Transverse colon (tissue), 4 donors: ENCODE results near the gene ARHGEF10L. TPM values are rescaled to one million over a fixed set of nuclear protein-coding genes. Genes with fewer than 3 reads are reported as not detected.
"Not testable (repeated sequence)": the region's sequence is repeated elsewhere in the genome, so short reads cannot be mapped to it uniquely, and the experiment has no call there.

Source experiments
- DNase-seq: peaks from one replicate; pipeline ENCODE4 v3.0.0-alpha.2; 2019
- H3K27ac ChIP-seq, 4 donors: fragments of 200-600 bp; sonication (generic); 2 replicates each; pipeline ENCODE4 v1.5.1; 2016 to 2018; ENCODE audit warnings: inconsistent platforms in 4 of 4
- H3K27me3 ChIP-seq: fragments of 200-600 bp; sonication (generic); 2 replicates; pipeline ENCODE4 v1.5.1; 2017; ENCODE audit warnings: inconsistent platforms
- H3K36me3 ChIP-seq, 4 donors: fragments of 200-600 bp; sonication (generic); 2 replicates each; pipeline ENCODE4 v1.5.1; 2017 to 2019; ENCODE audit warnings: inconsistent platforms in 4 of 4
- H3K4me1 ChIP-seq, 4 donors: fragments of 200-600 bp; sonication (generic); 2 replicates each; pipeline ENCODE4 v1.5.1; 2017 to 2020; ENCODE audit warnings: inconsistent platforms in 4 of 4
- H3K4me3 ChIP-seq, 4 donors: fragments of 200-600 bp; sonication (generic); 1 replicate in 1 of 4; 2 replicates in 3 of 4; pipeline versions ENCODE4 v1.5.1 to v1.6.1; 2017 to 2019; ENCODE audit warnings: inconsistent platforms in 4 of 4
- H3K9me3 ChIP-seq, 2 donors: fragments of 200-600 bp; sonication (generic); 2 replicates each; pipeline ENCODE4 v1.5.1; 2017 to 2019; ENCODE audit warnings: inconsistent platforms in 2 of 2
- EP300 ChIP-seq: sonication (generic); formaldehyde crosslinking; IDR thresholded peaks from one replicate; pipeline ENCODE4 v1.6.1; 2017; ENCODE audit warnings: antibody characterized with exemption, low read depth
- POLR2A ChIP-seq: fragments of 450-650 bp; IDR thresholded peaks from one replicate; pipeline ENCODE4 v1.6.1; 2016; ENCODE audit warnings: antibody characterized with exemption, mild to moderate bottlenecking, moderate library complexity
- POLR2AphosphoS5 ChIP-seq, 3 donors: sonication (generic); formaldehyde crosslinking; IDR thresholded peaks; one replicate each; pipeline ENCODE4 v1.6.1; 2016; ENCODE audit warnings: antibody characterized with exemption in 3 of 3
- WGBS, 2 donors: methylation state at CpG; one replicate each; pipeline ENCODE4 v1.1.5; 2018; ENCODE audit warnings: low coverage in 1 of 2; 5-methylcytosine and 5-hydroxymethylcytosine counted together
- in situ Hi-C, 4 donors: fragments of 200-750 bp; cut with MboI; loops; one replicate each; pipeline versions ENCODE4 v1.15.0 to v1.15.1; 2017; ENCODE audit warnings: low sequenced_read_pairs in 3 of 4, low pct_ligation_motif_present in 1 of 4, low pct_unique_long_range_greater_than_20kb in 1 of 4
- intact Hi-C: fragments of 100-400 bp; cut with DNase I; formaldehyde crosslinking; loops from one replicate; pipeline ENCODE4 v1.15.1; 2023; ENCODE audit warnings: low total_unique reads
- total RNA-seq, 4 donors: library from RNA; depleted of rRNA; stranded (reverse); fragments of >200 nt; gene quantifications; one replicate each; pipeline ENCODE4 v1.1.0, GENCODE V29; 2016
- TF ChIP-seq, protein P1 (sequence below), 5 experiments: fragments of 200-600 bp in 3 of 5; fragments of 450-650 bp in 2 of 5; sonication (generic) in 3 of 5; IDR thresholded peaks; 1 replicate in 2 of 5; 2 replicates in 3 of 5; pipeline ENCODE4 v1.5.1; 2016 to 2017; ENCODE audit warnings: antibody characterized with exemption in 5 of 5, inconsistent platforms in 3 of 5, mild to moderate bottlenecking in 2 of 5, moderate library complexity in 1 of 5

The ARHGEF10L gene
- total RNA-seq, 4 donors from 2014 or later, result 115 to 326 (median 199) TPM

DNA sequence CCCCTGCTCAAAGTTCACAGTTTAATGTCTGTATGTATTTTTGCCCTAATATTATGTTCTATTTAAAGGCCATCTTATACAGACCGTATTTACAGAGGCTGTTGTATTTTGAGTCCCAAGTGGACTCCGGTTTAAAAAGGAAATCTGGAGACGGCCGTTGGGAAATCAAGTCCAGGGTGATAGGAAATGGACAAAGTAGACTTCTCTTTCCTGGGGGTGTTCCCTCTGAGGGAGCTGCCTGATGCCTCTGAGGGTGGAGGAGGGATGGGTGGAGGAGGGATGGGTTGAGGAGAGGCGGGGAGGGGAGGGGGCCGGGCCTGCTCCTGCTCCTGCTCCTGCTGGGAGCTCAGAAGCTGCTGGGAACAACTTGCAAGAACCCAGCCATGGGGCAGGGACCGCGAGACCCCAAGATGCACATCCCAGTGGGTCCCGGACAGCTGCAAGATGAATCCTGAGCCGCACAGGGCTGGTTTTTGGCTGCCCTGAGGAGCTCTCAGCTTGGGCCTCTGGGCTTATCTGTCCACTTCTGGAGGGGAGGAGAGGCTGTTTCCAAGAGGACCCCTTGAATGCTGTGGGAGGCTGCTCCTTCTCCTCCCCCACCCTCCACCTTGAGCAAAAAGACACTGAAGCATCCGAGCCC lies 203.6 kb downstream of the ARHGEF10L start:
- TF ChIP-seq POLR2A (no peak), POLR2AphosphoS5 (IDR thresholded peaks at IDR 0.05) (no peak), EP300 (no peak)
- TF ChIP-seq, protein P1, sequence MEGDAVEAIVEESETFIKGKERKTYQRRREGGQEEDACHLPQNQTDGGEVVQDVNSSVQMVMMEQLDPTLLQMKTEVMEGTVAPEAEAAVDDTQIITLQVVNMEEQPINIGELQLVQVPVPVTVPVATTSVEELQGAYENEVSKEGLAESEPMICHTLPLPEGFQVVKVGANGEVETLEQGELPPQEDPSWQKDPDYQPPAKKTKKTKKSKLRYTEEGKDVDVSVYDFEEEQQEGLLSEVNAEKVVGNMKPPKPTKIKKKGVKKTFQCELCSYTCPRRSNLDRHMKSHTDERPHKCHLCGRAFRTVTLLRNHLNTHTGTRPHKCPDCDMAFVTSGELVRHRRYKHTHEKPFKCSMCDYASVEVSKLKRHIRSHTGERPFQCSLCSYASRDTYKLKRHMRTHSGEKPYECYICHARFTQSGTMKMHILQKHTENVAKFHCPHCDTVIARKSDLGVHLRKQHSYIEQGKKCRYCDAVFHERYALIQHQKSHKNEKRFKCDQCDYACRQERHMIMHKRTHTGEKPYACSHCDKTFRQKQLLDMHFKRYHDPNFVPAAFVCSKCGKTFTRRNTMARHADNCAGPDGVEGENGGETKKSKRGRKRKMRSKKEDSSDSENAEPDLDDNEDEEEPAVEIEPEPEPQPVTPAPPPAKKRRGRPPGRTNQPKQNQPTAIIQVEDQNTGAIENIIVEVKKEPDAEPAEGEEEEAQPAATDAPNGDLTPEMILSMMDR (IDR thresholded peaks at IDR 0.05), result no peak
- DNase-seq, result no peak
- in situ Hi-C loops (no loop called here), intact Hi-C loops (no loop called here)
- Histone ChIP-seq H3K27me3 (peaks cover 24% of the 10 kb centered on the region), H3K36me3 (no peaks in the 10 kb centered on the region), H3K9me3 (no peaks in the 10 kb centered on the region), H3K4me1 (no peaks in the 10 kb centered on the region), H3K4me3 (no peak overlapping the region), H3K27ac (no peak overlapping the region)
- 12 to 52% methylated on average over 4 to 11 of the region's 11 CpGs for WGBS, 2 donors

DNA sequence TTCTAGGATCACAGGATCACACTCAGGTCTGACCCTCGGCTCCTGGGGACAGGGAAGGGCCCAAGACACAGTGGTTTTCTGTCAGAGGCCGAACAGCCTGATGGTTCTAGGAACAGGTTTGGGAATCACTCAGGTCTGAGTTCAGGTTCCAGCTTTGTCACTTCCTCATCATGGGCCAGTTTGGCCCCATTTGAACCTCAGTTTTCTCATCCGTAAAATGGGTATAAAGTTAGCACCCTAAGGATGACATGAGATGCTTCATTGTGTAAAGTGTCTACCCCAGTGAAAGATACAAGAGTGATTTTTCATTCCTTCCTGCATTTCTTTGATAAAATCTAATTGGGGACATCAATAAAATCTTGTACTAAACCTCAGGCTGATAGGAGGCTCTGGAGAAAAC lies 204.4 kb downstream of the ARHGEF10L start:
- Histone ChIP-seq H3K9me3 (no peaks in the 10 kb centered on the region), H3K4me1 (no peaks in the 10 kb centered on the region), H3K27me3 (peaks cover 24% of the 10 kb centered on the region), H3K36me3 (no peaks in the 10 kb centered on the region), H3K4me3 (no peak overlapping the region), H3K27ac (no peak overlapping the region)
- TF ChIP-seq, protein P1 (IDR thresholded peaks at IDR 0.05), result no peak
- no peak for TF ChIP-seq POLR2AphosphoS5 (IDR thresholded peaks at IDR 0.05)
- TF ChIP-seq EP300, result no peak
- no peak for TF ChIP-seq POLR2A
- intact Hi-C loops, result no loop called here
- 85 to 100% methylated on average over 2 to 3 of the region's 3 CpGs for WGBS, 2 donors
- in situ Hi-C loops, result no loop called here
- no peak for DNase-seq

DNA sequence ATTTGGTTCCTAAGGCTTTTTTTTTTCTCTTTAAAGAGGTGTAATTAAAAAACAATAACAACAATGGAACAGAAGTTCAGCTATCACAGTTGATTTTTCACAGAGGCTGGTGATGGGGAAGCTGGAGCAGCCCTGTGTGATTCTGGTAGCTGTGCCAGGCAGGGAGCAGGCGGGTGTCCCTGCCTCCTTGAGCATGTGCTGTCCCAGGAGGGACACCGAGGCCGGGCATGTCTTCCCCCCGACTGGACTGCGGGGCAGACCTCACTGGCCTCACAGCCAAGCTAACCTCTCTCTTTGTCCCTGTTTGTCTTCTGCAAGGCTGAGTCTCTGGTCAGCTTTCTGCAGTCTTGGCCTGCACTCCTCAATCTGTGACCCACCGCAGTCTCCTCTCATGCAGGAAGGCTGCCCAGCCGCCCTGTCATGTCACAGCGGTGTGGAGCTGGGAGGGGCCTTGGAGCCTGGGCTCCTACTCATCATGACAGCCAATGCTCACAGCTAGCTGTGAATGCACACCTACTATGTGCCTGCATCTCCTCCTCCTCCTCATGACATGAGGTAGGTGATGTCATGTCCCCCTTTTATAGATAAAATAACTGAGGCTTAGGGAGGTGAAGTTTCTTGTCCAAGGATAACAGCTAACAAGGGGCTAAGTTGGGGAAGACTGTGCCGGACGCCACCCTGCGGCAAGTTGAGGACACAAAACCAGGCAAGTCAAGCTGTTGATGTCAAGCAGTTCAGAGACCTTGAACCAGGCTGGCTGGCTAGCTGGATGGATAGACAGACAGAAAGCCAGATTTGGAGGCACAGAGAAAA lies 205.4 kb downstream of the ARHGEF10L start:
- TF ChIP-seq POLR2AphosphoS5 (IDR thresholded peaks at IDR 0.05), result no peak
- no peak for TF ChIP-seq EP300
- TF ChIP-seq POLR2A, result no peak
- TF ChIP-seq, protein P1 (IDR thresholded peaks at IDR 0.05), result no peak
- in situ Hi-C loops, result no loop called here
- DNase-seq, result no peak
- 90% methylated on average over 11 of the region's 11 CpGs; no CpG with 5 or more reads in 1 of the 2 donors for WGBS, 2 donors
- Histone ChIP-seq H3K9me3 (no peaks in the 10 kb centered on the region), H3K36me3 (no peaks in the 10 kb centered on the region), H3K27ac (no peak overlapping the region), H3K27me3 (peaks cover 19% of the 10 kb centered on the region), H3K4me3 (no peak overlapping the region), H3K4me1 (no peaks in the 10 kb centered on the region)
- intact Hi-C loops, result no loop called here

DNA sequence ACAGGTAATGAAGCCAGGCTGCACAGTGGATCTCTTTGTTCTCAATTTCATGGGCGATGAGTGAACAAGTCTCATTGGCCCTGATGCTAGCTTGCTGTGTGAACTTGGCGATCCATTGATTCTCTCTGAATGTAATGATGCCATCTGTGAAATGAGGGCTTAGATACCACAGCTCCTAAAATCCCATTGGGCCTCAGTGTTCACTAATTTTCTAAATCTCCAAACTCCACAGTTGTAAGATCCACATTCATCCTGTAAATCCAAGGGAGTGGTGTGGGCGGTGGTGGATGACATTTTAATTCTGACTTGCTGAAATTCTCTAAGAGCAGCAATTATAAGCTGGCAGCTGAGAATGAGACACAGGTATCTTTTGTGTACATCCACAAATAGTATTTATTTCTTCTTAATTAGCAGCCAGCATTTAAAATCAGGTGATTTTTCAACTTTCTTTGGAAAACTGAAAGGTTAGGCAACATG lies 206.0 kb downstream of the ARHGEF10L start:
- no peaks in the 10 kb centered on the region for H3K9me3 ChIP-seq
- intact Hi-C loops, result no loop called here
- TF ChIP-seq POLR2A, result no peak
- TF ChIP-seq, protein P1 (IDR thresholded peaks at IDR 0.05), result no peak
- no peak for TF ChIP-seq POLR2AphosphoS5 (IDR thresholded peaks at IDR 0.05)
- TF ChIP-seq EP300, result no peak
- H3K27ac ChIP-seq, result no peak overlapping the region
- no peak for DNase-seq
- H3K4me3 ChIP-seq, result no peak overlapping the region
- in situ Hi-C loops, result no loop called here
- no peaks in the 10 kb centered on the region for H3K36me3 ChIP-seq
- 88 to 95% methylated on average over 3 of the region's 3 CpGs for WGBS, 2 donors
- H3K27me3 ChIP-seq, result peaks cover 13% of the 10 kb centered on the region
- H3K4me1 ChIP-seq, result no peaks in the 10 kb centered on the region

DNA sequence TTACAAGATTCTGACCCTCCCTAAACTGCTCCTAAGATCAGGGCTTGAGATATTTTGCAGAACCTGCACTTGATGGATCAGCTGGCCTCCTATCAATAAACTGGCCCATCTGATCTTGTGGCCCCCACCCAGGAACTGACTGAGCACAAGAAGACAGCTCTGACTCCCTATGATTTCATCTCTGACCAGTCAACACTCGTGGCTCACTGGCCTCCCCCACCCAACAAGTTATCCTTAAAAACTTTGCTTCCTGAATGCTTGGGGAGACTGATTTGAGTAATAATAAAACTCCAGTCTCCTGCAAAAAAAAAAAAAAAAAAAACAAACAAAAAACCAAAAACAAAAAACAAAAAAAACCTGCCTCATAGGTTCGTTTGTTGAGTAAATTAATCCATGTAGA lies 206.8 kb downstream of the ARHGEF10L start:
- H3K36me3 ChIP-seq, H3K27me3 ChIP-seq, intact Hi-C loops, H3K27ac ChIP-seq, H3K4me3 ChIP-seq, H3K4me1 ChIP-seq, in situ Hi-C loops, H3K9me3 ChIP-seq, DNase-seq: not testable (repeated sequence)
- WGBS, 2 donors, result 54% methylated on average over 2 of the region's 2 CpGs
